ENCODE data around the gene KCNIP3. TPM values are rescaled to one million over a fixed set of nuclear protein-coding genes. Genes with fewer than 3 reads are reported as not detected.

Gene KCNIP3
- total RNA-seq, 1 donor from 2014 or later: not detected

GRCh38 chr2:95325590-95326432, 28.7 kb downstream of the KCNIP3 start:
- no peak for DNase-seq (ENCODE audit: low spot score)
- Mint-ChIP-seq H3K9me3 (peaks cover 3% of the 10 kb centered on the region), H3K27me3 (ENCODE audit: insufficient read depth) (no peaks in the 10 kb centered on the region), H3K27ac (no peak overlapping the region), H3K4me1 (ENCODE audit: low read depth) (no peaks in the 10 kb centered on the region), H3K4me3 (no peak overlapping the region), H3K36me3 (ENCODE audit: low read depth) (no peaks in the 10 kb centered on the region)
- intact Hi-C loops (cut with micrococcal nuclease): no loop called here

- Mint-ChIP-seq H3K27ac (no peak overlapping the region), H3K4me3 (no peak overlapping the region), H3K9me3 (peaks cover 3% of the 10 kb centered on the region), H3K36me3 (ENCODE audit: low read depth) (no peaks in the 10 kb centered on the region), H3K27me3 (ENCODE audit: insufficient read depth) (no peaks in the 10 kb centered on the region), H3K4me1 (ENCODE audit: low read depth) (no peaks in the 10 kb centered on the region)
- no peak for DNase-seq (ENCODE audit: low spot score)
- intact Hi-C loops (cut with micrococcal nuclease): no loop called here
Measured at GRCh38 chr2:95326433-95327140, 29.4 kb downstream of the KCNIP3 start.

DNA sequence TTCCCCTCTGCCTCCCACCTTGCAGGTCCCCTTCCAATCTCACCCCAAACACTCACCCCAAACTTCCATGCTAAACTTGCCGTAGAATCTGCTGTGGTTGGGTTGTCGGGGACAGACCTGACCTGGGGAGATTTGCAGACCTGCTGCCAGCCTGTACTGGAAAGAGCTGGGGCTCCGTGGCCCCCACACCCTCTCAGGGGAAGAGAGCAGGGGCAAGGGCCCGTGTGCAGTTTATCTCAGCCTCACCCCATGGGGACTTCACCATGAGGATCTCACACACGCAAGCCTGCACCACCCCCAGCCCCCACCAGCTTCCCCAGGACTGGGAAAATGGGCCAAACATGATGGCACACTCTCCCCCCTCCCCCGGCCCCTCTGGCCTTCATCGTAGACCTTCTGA, 30.7 kb downstream of the KCNIP3 start:
- Mint-ChIP-seq H3K36me3 (ENCODE audit: low read depth) (no peaks in the 10 kb centered on the region), H3K27ac (no peak overlapping the region), H3K4me1 (ENCODE audit: low read depth) (no peaks in the 10 kb centered on the region), H3K27me3 (ENCODE audit: insufficient read depth) (no peaks in the 10 kb centered on the region), H3K4me3 (no peak overlapping the region), H3K9me3 (peaks cover 3% of the 10 kb centered on the region)
- no peak for DNase-seq (ENCODE audit: low spot score)
- intact Hi-C loops (cut with micrococcal nuclease): no loop called here

- Mint-ChIP-seq H3K36me3 (ENCODE audit: low read depth) (no peaks in the 10 kb centered on the region), H3K4me3 (no peak overlapping the region), H3K27me3 (ENCODE audit: insufficient read depth) (no peaks in the 10 kb centered on the region), H3K9me3 (peaks cover 3% of the 10 kb centered on the region), H3K4me1 (ENCODE audit: low read depth) (no peaks in the 10 kb centered on the region), H3K27ac (no peak overlapping the region)
- intact Hi-C loops (cut with micrococcal nuclease): no loop called here
- DNase-seq (ENCODE audit: low spot score): no peak
Measured at GRCh38 chr2:95328358-95329125, 31.4 kb downstream of the KCNIP3 start.

DNA sequence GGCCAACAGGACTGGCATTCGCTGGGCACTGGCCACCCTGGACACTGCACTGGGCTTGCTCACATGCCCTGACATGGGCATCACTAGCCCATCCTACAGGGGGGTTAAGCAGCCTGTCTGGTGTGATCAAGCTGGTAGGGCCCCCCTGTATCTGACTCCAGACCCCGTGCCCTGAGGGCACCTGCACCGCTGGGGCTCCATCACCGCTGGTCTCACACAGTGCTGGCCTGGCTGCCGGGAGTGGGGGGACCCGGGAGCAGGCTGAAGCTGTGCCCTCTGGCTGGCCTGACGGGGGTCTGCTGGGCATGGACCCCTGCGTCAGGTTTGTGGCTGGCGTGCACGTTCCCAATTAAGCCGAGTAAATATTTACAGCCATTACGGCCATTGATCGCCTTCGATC, 32.3 kb downstream of the KCNIP3 start:
- H3K27me3 Mint-ChIP-seq (ENCODE audit: insufficient read depth): no peaks in the 10 kb centered on the region
- no peaks in the 10 kb centered on the region for H3K4me1 Mint-ChIP-seq (ENCODE audit: low read depth)
- H3K4me3 Mint-ChIP-seq: no peak overlapping the region
- no peaks in the 10 kb centered on the region for H3K36me3 Mint-ChIP-seq (ENCODE audit: low read depth)
- peaks cover 3% of the 10 kb centered on the region for H3K9me3 Mint-ChIP-seq
- no peak overlapping the region for H3K27ac Mint-ChIP-seq
- intact Hi-C loops (cut with micrococcal nuclease): no loop called here
- DNase-seq (ENCODE audit: low spot score): no peak

- Mint-ChIP-seq H3K4me3 (no peak overlapping the region), H3K27ac (no peak overlapping the region), H3K27me3 (ENCODE audit: insufficient read depth) (no peaks in the 10 kb centered on the region), H3K4me1 (ENCODE audit: low read depth) (no peaks in the 10 kb centered on the region), H3K36me3 (ENCODE audit: low read depth) (no peaks in the 10 kb centered on the region), H3K9me3 (peaks cover 3% of the 10 kb centered on the region)
- no peak for DNase-seq (ENCODE audit: low spot score)
- intact Hi-C loops (cut with micrococcal nuclease): no loop called here
Measured at GRCh38 chr2:95329891-95330793, 33.0 kb downstream of the KCNIP3 start.

GRCh38 chr2:95330794-95331338, 33.7 kb downstream of the KCNIP3 start:
- no peak overlapping the region for H3K4me3 Mint-ChIP-seq
- no peak overlapping the region for H3K27ac Mint-ChIP-seq
- H3K36me3 Mint-ChIP-seq (ENCODE audit: low read depth): no peaks in the 10 kb centered on the region
- H3K27me3 Mint-ChIP-seq (ENCODE audit: insufficient read depth): no peaks in the 10 kb centered on the region
- no peaks in the 10 kb centered on the region for H3K9me3 Mint-ChIP-seq
- intact Hi-C loops (cut with micrococcal nuclease): no loop called here
- no peak for DNase-seq (ENCODE audit: low spot score)
- no peaks in the 10 kb centered on the region for H3K4me1 Mint-ChIP-seq (ENCODE audit: low read depth)

- H3K36me3 Mint-ChIP-seq (ENCODE audit: low read depth): no peaks in the 10 kb centered on the region
- H3K4me1 Mint-ChIP-seq (ENCODE audit: low read depth): no peaks in the 10 kb centered on the region
- no peak overlapping the region for H3K4me3 Mint-ChIP-seq
- no peak overlapping the region for H3K27ac Mint-ChIP-seq
- H3K27me3 Mint-ChIP-seq (ENCODE audit: insufficient read depth): no peaks in the 10 kb centered on the region
- intact Hi-C loops (cut with micrococcal nuclease): no loop called here
- H3K9me3 Mint-ChIP-seq: no peaks in the 10 kb centered on the region
- DNase-seq (ENCODE audit: low spot score): no peak
Measured at GRCh38 chr2:95331606-95332005, 34.5 kb downstream of the KCNIP3 start.

DNA sequence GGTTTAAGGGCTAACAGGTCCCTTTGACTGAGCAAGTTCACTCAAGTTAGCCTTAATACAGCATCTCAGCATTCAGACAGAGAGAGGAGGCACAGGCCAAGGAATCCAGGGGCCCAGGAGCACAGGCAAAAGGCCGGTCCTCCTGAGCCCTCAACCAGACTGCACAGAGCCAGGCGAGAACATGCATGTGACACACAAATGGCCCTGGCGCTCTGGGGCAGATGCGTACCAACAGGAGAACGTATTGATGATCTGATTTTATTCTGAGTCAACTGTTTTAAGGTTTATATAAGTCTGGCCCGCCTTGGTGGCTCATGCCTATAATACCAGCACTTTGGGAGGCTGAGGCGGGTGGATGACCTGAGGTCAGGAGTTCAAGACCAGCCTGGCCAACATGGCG, 34.9 kb downstream of the KCNIP3 start:
- intact Hi-C loops (cut with micrococcal nuclease): no loop called here
- Mint-ChIP-seq H3K4me3 (no peak overlapping the region), H3K27me3 (ENCODE audit: insufficient read depth) (no peaks in the 10 kb centered on the region), H3K4me1 (ENCODE audit: low read depth) (no peaks in the 10 kb centered on the region), H3K27ac (no peak overlapping the region), H3K9me3 (no peaks in the 10 kb centered on the region), H3K36me3 (ENCODE audit: low read depth) (no peaks in the 10 kb centered on the region)
- DNase-seq (ENCODE audit: low spot score): no peak

DNA sequence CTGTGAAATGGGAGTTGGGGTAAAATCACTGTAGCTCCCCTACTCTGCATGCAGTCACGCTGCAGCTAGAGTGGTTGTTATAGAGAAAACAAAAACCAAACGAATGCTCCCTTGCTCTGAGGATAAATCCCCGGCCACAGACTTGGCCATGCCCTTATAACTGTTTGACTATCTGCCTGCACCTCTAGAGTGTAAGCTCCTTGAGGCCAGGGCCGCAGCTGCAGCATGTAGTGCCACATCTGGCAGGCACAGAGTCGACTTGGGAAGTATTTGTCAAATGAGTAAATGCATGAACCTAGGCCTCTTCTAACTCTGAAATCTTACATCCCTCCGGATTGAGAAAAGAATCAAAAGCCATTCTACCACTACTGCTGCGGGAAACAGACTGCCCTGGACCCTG, 35.9 kb downstream of the KCNIP3 start:
- Mint-ChIP-seq H3K9me3 (no peaks in the 10 kb centered on the region), H3K27me3 (ENCODE audit: insufficient read depth) (no peaks in the 10 kb centered on the region), H3K4me3 (no peak overlapping the region), H3K4me1 (ENCODE audit: low read depth) (no peaks in the 10 kb centered on the region), H3K27ac (no peak overlapping the region), H3K36me3 (ENCODE audit: low read depth) (no peaks in the 10 kb centered on the region)
- intact Hi-C loops (cut with micrococcal nuclease): no loop called here
- DNase-seq (ENCODE audit: low spot score): no peak

DNA sequence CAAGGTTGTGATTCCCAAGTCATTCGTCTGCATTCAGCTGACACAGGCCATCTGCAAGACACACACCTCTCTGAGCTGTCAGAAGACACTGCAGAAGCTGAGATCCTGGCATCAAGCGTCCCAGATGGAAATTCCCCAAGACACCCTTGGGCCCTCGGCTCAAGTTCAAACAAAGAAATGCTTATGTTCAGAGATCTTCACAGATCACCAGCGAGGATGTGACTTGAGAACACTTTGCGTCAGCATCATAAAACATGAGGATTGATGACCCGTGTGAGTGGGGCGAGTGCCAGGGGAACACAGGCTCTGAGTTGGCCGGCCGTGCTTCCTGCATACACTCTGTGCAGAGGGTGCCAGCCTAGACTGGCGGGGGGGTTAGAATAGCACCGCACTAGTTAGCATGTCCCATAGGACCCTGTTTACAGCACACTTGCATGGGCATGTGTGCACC, 36.8 kb downstream of the KCNIP3 start:
- Mint-ChIP-seq H3K36me3 (ENCODE audit: low read depth) (no peaks in the 10 kb centered on the region), H3K4me1 (ENCODE audit: low read depth) (no peaks in the 10 kb centered on the region), H3K27ac (no peak overlapping the region), H3K4me3 (no peak overlapping the region), H3K9me3 (no peaks in the 10 kb centered on the region), H3K27me3 (ENCODE audit: insufficient read depth) (no peaks in the 10 kb centered on the region)
- intact Hi-C loops (cut with micrococcal nuclease): no loop called here
- no peak for DNase-seq (ENCODE audit: low spot score)

All from activated T-helper 1 cell treated with anti-CD3 and anti-CD28 coated beads, Interleukin-12 subunit alpha, Interleukin-12 subunit beta, Interleukin-2, Interleukin-4 antibody, amounts not matched to agents 30 ng/mL and 10 ng/mL and 1 ng/mL, durations not matched to agents 14 hours and 24 hours and 36 hours (primary cell).